GM23338 (cell line): ENCODE results near the gene TCF7L1. TPM values are rescaled to one million over a fixed set of nuclear protein-coding genes. Genes with fewer than 3 reads are reported as not detected.

ENCODE experiments used
- ATAC-seq: fragments of 200-7000 bp; cut with Tn5 transposase; 3 replicates; pipeline ENCODE4 v1.9.1; 2020
- DNase-seq: peaks from one replicate; pipeline ENCODE4 v3.0.0-alpha.2; 2015; ENCODE audit warnings: low spot score
- H2AFZ ChIP-seq: fragments of 200-600 bp; sonication (generic); 2 replicates; pipeline ENCODE4 v1.8.0; 2016; ENCODE audit warnings: antibody characterized with exemption, mild to moderate bottlenecking, moderate library complexity
- H3F3A ChIP-seq: fragments of 200-600 bp; sonication (generic); replicated peaks from 2 replicates; pipeline ENCODE4 v1.8.0; 2017; ENCODE audit warnings: antibody characterized with exemption, mixed run types, low read depth
- H3K27ac ChIP-seq: fragments of 200-600 bp; sonication (generic); 2 replicates; pipeline ENCODE4 v1.6.1; 2016; ENCODE audit warnings: low read depth
- H3K27me3 ChIP-seq: fragments of 200-600 bp; sonication (generic); 2 replicates; pipeline ENCODE4 v1.8.0; 2016; ENCODE audit warnings: mild to moderate bottlenecking, mixed run types, moderate library complexity; ENCODE audit not compliant: insufficient read depth
- H3K36me3 ChIP-seq: fragments of 200-600 bp; sonication (generic); 2 replicates; pipeline ENCODE4 v1.8.0; 2016; ENCODE audit warnings: mild to moderate bottlenecking; ENCODE audit not compliant: insufficient read depth
- H3K4me1 ChIP-seq: fragments of 200-600 bp; sonication (generic); 2 replicates; pipeline ENCODE4 v1.8.0; 2016; ENCODE audit warnings: mild to moderate bottlenecking, moderate library complexity; ENCODE audit not compliant: insufficient read depth
- H3K4me2 ChIP-seq: fragments of 200-600 bp; sonication (generic); 2 replicates; pipeline ENCODE4 v1.7.1; 2017; ENCODE audit warnings: mixed run types
- H3K4me3 ChIP-seq: fragments of 200-600 bp; sonication (generic); 2 replicates; pipeline ENCODE4 v1.6.1; 2016; ENCODE audit warnings: mixed run types
- H3K79me2 ChIP-seq: fragments of 200-600 bp; sonication (generic); replicated peaks from 2 replicates; pipeline ENCODE4 v1.8.0; 2017; ENCODE audit warnings: mild to moderate bottlenecking; ENCODE audit not compliant: insufficient read depth
- H3K9me2 ChIP-seq: fragments of 200-600 bp; sonication (generic); 2 replicates; pipeline ENCODE4 v1.8.0; 2017; ENCODE audit not compliant: insufficient read depth
- H4K20me1 ChIP-seq: fragments of 200-600 bp; sonication (generic); replicated peaks from 2 replicates; pipeline ENCODE4 v1.8.0; 2017; ENCODE audit warnings: mild to moderate bottlenecking; ENCODE audit not compliant: insufficient read depth
- H3K27ac Mint-ChIP-seq: 2 replicates; pipeline ENCODE4 v1.8.0; 2020; ENCODE audit warnings: inconsistent platforms, mild to moderate bottlenecking, moderate library complexity, mixed read lengths
- H3K27me3 Mint-ChIP-seq: 3 replicates; pipeline ENCODE4 v1.8.0; 2022; ENCODE audit warnings: low read depth, mild to moderate bottlenecking, moderate library complexity, mixed read lengths, inconsistent platforms; ENCODE audit not compliant: insufficient read depth, poor library complexity
- H3K36me3 Mint-ChIP-seq: 3 replicates; pipeline ENCODE4 v1.8.0; 2021; ENCODE audit warnings: low read depth, mild to moderate bottlenecking, inconsistent platforms, moderate library complexity, mixed read lengths
- H3K4me1 Mint-ChIP-seq: 3 replicates; pipeline ENCODE4 v1.8.0; 2020; ENCODE audit warnings: mild to moderate bottlenecking, inconsistent platforms, mixed read lengths
- H3K4me3 Mint-ChIP-seq: 3 replicates; pipeline ENCODE4 v1.8.0; 2021; ENCODE audit warnings: moderate library complexity, mild to moderate bottlenecking, inconsistent platforms, mixed read lengths
- H3K9me3 Mint-ChIP-seq: 3 replicates; pipeline ENCODE4 v1.8.0; 2020; ENCODE audit warnings: moderate library complexity, mild to moderate bottlenecking, inconsistent platforms, mixed read lengths
- CREB1 ChIP-seq: fragments of 250-450 bp; sonication (Bioruptor Pico); IDR thresholded peaks from 2 replicates; pipeline ENCODE4 v1.5.0; 2020; ENCODE audit warnings: low read depth, mild to moderate bottlenecking, moderate library complexity
- CTCF ChIP-seq, 2 experiments: fragments of 200-600 bp in 1 of 2; sonication (generic) in 1 of 2; conservative IDR thresholded peaks; 2 replicates each; pipeline versions ENCODE4 v1.5.1 to v1.6.1; 2016 to 2017; ENCODE audit warnings: antibody characterized with exemption in 2 of 2, low read depth in 2 of 2, mild to moderate bottlenecking in 2 of 2, moderate library complexity in 1 of 2
- ETS1 ChIP-seq: IDR thresholded peaks from 2 replicates; pipeline ENCODE4 v1.6.1; 2016; ENCODE audit warnings: antibody characterized with exemption
- EZH2 ChIP-seq: fragments of 200-600 bp; sonication (generic); IDR thresholded peaks from one replicate; pipeline ENCODE4 v1.8.0; 2017; ENCODE audit warnings: antibody characterized with exemption, mild to moderate bottlenecking, low read depth; ENCODE audit not compliant: unreplicated experiment
- NANOG ChIP-seq: IDR thresholded peaks from 2 replicates; pipeline ENCODE4 v1.6.1; 2016; ENCODE audit warnings: antibody characterized with exemption, borderline replicate concordance
- POLR2AphosphoS5 ChIP-seq: IDR thresholded peaks from 2 replicates; pipeline ENCODE4 v1.6.1; 2016; ENCODE audit warnings: antibody characterized with exemption, low read depth
- STAT1 ChIP-seq: IDR thresholded peaks from one replicate; pipeline ENCODE4 v1.6.1; 2016; ENCODE audit warnings: antibody characterized with exemption; ENCODE audit not compliant: unreplicated experiment
- ZNF114 ChIP-seq: fragments of 250-450 bp; sonication (Bioruptor Pico); IDR thresholded peaks from 2 replicates; pipeline ENCODE4 v1.5.0; 2020; ENCODE audit warnings: mild to moderate bottlenecking, moderate library complexity
- ZNF462 ChIP-seq: fragments of 250-450 bp; sonication (Bioruptor Pico); IDR thresholded peaks from 2 replicates; pipeline ENCODE4 v1.5.0; 2020; ENCODE audit warnings: mild to moderate bottlenecking, moderate library complexity
- polyA plus RNA-seq: library from polyadenylated mRNA; unstranded; fragments of >200 nt; fragmentation: Nextera tagmentation; extraction: Ambion mirVana; gene quantifications from 2 replicates; pipeline ENCODE4 v1.2.1, GENCODE V29; 2016
- total RNA-seq: library from RNA; depleted of rRNA; stranded (reverse); fragments of >200 nt; shearing (Covaris generic); gene quantifications from 2 replicates; pipeline ENCODE4 v1.2.3, GENCODE V29; 2014

TCF7L1 gene
- total and polyA plus RNA-seq, 2 experiments from 2014 or later, result 47.3 to 101 TPM

GRCh38 chr2:85156619-85157018 is 23.4 kb downstream of the TCF7L1 start:
- H2AFZ ChIP-seq, result no peak overlapping the region
- H3K4me1 ChIP-seq, result peaks cover 60% of the 10 kb centered on the region
- H3K27ac Mint-ChIP-seq, result no peak overlapping the region
- H3K4me2 ChIP-seq, result no peak overlapping the region
- H3K4me3 Mint-ChIP-seq, result no peak overlapping the region
- peaks cover 50% of the 10 kb centered on the region for H3K36me3 Mint-ChIP-seq
- peak overlapping the region; percentile 63 for H3K27ac ChIP-seq
- no peak overlapping the region for H3K4me3 ChIP-seq
- peaks cover 100% of the 10 kb centered on the region for H3K79me2 ChIP-seq
- TF ChIP-seq EZH2 (no peak), STAT1 (no peak), CREB1 (CRISPR knock-in tag) (no peak), NANOG (no peak), ZNF114 (CRISPR knock-in tag) (no peak), POLR2AphosphoS5 (no peak), ETS1 (no peak), CTCF (conservative IDR thresholded peaks at IDR 0.05; ENCODE audit: low read depth in 2 of 2) (no peak), ZNF462 (CRISPR knock-in tag) (no peak)
- H4K20me1 ChIP-seq, result peaks cover 94% of the 10 kb centered on the region
- H3K4me1 Mint-ChIP-seq, result peaks cover 80% of the 10 kb centered on the region
- H3K27me3 ChIP-seq, result no peaks in the 10 kb centered on the region
- peaks cover 16% of the 10 kb centered on the region for H3K27me3 Mint-ChIP-seq
- DNase-seq, result no peak
- no peaks in the 10 kb centered on the region; the same call in 1 of the 2 replicates for H3K36me3 ChIP-seq
- H3K9me2 ChIP-seq, result no peaks in the 10 kb centered on the region
- peaks cover 11% of the 10 kb centered on the region; the same call in 1 of the 2 replicates for H3F3A ChIP-seq
- ATAC-seq, result no peak
- H3K9me3 Mint-ChIP-seq, result no peaks in the 10 kb centered on the region; the same call in 2 of the 3 replicates
